ENCODE results near the gene CLSTN3.

Gene CLSTN3

DNA sequence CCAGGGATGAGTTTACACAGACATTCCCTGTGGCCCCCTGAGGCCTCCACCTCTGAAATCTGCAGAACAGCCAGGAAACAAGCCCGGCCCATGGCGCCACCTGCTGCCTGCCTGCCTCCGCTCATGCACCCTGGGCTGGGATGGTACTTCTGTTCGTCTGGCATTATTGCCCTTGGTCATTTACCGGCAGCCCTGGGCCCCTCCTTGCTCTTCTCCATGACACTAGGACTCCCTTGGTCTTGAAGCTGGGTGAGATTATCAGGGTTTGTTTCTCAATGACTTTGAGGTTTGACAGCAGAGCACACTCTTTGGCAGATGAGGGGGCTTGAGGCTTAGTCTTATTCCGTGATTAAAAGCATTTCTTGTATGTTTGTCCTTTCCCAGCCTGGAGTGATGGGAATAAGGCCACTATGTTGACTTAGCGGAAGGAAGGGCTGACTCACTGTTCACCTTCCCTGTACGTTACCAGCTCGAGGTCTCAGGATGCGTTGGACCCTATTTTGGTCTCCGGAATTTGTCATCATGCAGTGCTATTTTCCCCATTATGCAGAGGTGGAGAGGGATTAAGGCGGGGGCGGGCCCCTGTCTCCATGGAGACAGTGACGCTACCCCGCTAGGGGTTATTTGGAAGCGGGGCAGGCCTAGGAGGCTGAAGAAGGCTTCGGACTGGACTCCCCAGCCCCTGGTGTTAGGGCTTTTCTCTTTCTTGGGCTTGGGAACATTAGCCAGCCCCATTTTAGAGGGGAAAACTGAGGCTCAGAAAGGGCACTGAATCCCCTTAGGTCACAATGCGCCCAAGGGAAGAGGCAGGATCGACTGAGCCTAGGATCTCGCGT lies 58.6 kb downstream of the CLSTN3 start:
- peak; percentile 72 for DNase-seq (ENCODE audit: low spot score)

DNA sequence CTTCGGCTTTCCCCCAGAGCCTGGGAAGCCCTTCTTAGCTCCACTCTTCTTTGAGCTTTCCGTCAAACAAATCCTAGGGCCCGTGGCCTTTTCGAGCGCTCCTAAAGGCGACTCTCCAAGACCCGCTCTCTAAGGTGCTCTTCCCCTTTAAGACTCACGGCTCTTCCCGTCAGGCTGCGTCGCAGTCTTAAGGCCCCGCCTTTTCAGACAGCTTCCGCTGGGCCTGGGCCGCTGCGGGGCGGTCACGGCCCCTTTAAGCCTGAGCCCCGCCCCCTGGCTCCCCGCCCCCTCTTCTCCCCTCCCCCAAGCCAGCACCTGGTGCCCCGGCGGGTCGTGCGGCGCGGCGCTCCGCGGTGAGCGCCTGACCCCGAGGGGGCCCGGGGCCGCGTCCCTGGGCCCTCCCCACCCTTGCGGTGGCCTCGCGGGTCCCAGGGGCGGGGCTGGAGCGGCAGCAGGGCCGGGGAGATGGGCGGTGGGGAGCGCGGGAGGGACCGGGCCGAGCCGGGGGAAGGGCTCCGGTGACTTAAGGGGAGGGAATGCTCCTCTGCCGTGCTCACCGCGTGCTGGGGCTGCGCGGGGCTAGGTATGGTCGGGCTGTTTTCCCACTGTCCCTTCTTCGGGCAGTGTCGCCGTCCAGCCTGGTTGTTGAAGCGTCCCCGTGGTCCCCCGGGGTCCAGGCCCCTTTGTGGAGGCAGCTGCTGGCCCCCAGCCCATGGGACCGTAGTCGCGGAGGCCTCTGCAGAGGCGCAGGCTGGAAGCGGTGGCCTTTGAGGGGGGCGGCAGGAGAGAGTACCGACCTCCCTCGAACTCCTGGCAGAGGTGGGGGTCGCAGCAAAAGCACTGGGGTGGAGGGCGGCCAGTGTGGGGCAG lies 59.5 kb downstream of the CLSTN3 start, which contains the start of gene PEX5:
Gene PEX5, plus strand, starts transcription at position 289 of the 870 bp plus-strand sequence. CDS start 692 bp downstream, outside the sequence.
- DNase-seq (ENCODE audit: low spot score) = peak; percentile 93

DNA sequence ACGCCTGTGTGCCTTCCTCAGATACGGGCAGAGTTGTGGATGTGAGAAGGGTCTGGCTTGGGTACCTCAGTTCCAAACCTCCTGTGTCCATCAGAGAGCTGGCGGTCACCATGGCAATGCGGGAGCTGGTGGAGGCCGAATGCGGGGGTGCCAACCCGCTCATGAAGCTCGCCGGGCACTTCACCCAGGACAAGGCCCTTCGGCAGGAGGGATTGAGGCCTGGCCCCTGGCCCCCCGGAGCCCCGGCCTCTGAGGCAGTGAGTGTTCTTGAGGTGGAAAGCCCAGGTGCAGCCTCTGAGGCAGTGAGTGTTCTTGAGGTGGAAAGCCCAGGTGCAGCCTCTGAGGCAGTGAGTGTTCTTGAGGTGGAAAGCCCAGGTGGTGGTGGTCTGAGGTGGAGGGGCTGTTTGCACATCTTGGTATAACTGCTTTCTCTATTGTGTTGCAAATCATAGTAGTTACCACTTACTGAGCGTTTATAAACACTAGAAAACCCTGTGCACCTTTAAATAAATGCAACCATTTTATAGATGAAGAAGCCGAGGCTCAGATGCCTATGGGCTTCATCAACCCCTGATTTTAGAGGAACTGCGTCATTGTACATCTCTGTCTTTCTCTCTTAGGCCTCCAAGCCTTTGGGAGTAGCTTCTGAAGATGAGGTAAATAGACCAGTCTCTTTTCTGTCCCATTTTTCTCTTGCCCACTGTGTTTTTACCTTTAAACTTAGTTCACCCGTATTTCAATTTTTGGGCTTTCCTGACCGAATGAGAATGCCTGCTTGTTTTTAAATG lies 60.3 kb downstream of the CLSTN3 start:
- DNase-seq (ENCODE audit: low spot score) = peak; percentile 24

DNA sequence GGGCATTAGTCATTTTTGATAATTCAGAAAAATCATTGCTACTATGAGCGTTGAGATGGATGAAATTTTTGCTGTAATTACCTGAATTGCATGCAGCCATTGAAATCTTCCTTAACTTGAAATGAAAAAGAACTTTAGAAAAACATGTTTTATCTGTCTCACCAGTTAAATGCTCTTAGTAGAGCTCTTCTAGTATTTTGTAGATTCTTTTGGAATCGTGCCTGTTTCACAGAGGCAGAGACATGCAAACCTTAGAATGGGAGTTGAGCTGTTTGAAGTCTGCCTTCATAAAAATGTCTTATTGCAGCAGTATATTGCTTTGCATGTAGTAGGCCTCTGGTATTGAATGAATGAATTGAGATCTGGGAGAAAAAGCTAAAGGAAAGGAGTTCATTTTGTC lies 63.5 kb downstream of the CLSTN3 start:
- DNase-seq (ENCODE audit: low spot score) = no peak

DNA sequence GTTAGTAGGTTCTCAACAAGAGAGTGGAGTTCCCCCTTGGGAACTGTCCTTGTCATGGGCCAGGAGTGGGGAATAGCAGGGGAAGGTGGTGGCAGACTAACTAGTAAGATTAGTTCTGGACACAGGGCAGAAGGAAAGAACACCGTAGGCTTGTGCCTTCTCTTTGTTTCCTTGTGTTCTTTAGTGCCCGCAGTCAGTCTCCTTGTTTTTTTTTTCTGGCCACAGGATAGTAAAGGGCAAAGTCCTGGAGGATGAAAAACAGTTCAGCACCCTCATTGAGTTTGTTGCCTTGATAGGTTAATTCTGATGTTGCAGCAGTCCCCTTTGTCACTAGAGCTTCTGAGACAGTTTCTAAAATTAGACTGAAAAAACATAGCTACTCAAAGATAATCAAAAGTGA lies 67.7 kb downstream of the CLSTN3 start:
- no peak for DNase-seq (ENCODE audit: low spot score)

DNA sequence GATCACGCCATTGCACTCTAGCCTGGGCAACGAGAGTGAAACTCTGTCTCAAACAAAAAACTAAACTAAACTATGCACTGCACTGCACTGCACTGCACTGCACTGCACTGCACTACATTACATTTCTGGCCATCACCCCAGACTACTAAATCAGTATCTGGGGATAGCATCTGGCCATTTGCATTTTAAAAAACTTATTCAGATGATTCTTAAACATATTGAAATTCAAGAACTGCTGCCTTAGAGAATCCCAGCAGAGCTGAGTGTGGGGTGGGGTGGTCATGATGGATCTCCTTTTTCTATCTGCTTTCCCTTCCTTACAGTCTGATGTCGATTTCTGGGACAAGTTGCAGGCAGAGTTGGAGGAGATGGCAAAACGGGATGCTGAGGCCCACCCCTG lies 72.9 kb downstream of the CLSTN3 start:
- DNase-seq (ENCODE audit: low spot score) = no peak

DNA sequence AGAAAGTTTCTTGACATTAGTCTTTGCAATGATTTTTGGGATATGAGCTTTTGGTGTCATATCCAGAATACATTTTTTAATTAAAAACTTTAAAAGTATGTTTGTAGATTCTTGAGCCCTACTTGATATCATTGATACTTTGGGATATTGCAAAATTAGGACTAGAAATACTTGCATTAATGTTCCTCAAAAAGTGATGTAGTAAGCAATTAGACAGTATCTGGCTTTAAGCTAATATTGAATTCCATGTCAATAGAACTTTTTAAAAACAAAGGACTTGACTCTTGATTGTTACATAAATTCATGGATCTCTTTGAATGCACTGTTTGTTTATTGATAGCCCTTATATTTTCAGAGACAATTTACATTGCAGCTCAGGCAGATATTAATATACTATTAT lies 74.9 kb downstream of the CLSTN3 start:
- no peak for DNase-seq (ENCODE audit: low spot score)

DNA sequence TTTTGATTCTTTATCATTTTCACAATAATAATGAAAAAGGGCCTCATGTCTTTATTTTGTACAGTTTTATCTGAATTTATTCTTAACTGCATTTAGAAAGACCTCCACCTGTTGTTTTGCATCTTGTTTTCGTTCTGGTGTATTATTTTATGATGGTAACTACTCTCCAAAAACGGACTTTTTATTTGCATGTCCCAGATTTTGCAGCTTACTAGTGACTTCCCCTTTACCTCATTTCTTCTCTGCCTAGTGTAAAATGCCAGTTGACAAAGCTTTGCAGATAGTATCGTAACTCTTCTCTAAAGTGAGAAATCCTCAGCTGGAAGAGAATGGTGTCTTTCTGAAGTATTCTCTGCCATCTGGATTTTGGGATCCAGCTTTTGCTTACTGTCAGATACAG lies 76.5 kb downstream of the CLSTN3 start:
- DNase-seq (ENCODE audit: low spot score) = no peak

DNA sequence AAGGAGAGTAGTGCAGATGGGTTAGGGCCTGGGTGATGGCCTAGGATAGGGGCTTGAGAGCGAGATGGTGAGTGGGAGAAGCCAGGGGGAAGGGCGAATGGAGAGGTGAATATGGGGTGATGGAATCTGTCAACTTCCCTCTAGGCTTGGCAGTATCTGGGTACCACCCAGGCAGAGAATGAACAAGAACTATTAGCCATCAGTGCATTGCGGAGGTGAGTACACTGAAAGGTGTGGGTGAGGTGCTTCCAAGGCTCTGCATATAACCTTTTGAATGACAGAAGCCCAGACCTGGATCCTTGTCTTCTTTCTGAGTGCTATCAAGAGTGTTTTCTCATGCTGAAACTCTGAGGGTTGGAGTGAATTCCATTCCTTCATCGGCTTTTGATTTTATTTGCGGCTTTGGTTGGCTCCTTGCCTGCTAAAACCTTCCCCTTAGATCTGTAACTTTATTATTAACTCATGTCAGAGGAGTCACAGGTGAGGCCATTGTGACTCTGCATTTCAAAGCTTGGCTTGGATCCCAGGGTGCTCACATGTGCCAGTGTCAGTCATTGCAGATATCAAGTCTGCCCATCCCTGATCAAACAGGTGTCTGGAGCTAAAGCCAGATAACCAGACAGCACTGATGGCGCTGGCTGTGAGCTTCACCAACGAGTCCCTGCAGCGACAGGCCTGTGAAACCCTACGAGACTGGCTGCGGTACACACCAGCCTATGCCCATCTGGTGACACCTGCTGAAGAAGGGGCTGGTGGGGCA lies 77.9 kb downstream of the CLSTN3 start:
- DNase-seq (ENCODE audit: low spot score) = no peak

Data from GM03348 (cell line).